Testis (tissue), 5 donors: ENCODE measurements around the gene IL23R. TPM values are rescaled to one million over a fixed set of nuclear protein-coding genes. Genes with fewer than 3 reads are reported as not detected.

Experiments
- DNase-seq: peaks from one replicate; pipeline ENCODE4 v3.0.0-alpha.2; 2019
- H3K27ac ChIP-seq, 2 donors: fragments of 200-600 bp; sonication (generic); one replicate each; pipeline ENCODE4 v1.5.1; 2019
- H3K27me3 ChIP-seq: fragments of 200-600 bp; sonication (generic); one replicate; pipeline ENCODE4 v1.5.1; 2019
- H3K36me3 ChIP-seq: fragments of 200-600 bp; sonication (generic); one replicate; pipeline ENCODE4 v1.5.1; 2017; ENCODE audit warnings: low read depth; ENCODE audit errors: missing control alignments
- H3K4me1 ChIP-seq: fragments of 200-600 bp; sonication (generic); one replicate; pipeline ENCODE4 v1.5.1; 2019
- H3K4me3 ChIP-seq, 2 donors: fragments of 200-600 bp; sonication (generic); one replicate each; pipeline ENCODE4 v1.5.1; 2017 to 2019
- H3K9me3 ChIP-seq: fragments of 200-600 bp; sonication (generic); one replicate; pipeline ENCODE4 v1.5.1; 2017
- POLR2A ChIP-seq: fragments of 450-650 bp; IDR thresholded peaks from one replicate; pipeline ENCODE4 v1.6.1; 2017; ENCODE audit warnings: antibody characterized with exemption, mild to moderate bottlenecking, moderate library complexity
- WGBS, 2 donors: methylation state at CpG; one replicate each; pipeline ENCODE4 v1.1.5; 2018; 5-methylcytosine and 5-hydroxymethylcytosine counted together
- intact Hi-C: fragments of 100-400 bp; cut with DNase I; formaldehyde crosslinking; loops from one replicate; pipeline ENCODE4 v1.15.1; 2023; ENCODE audit warnings: low total_unique reads
- long read RNA-seq, 2 donors: transcript quantifications; one replicate each; lab custom pipeline, GENCODE V29; 2026
- polyA plus RNA-seq: library from polyadenylated mRNA; stranded (reverse); fragments of 350-450 nt; fragmentation: Illumina TruSeq; extraction: RNeasy Lipid Tissue Mini Kit (QIAGEN cat#74804); gene quantifications from one replicate; pipeline ENCODE4 v1.2.3, GENCODE V29; 2014; ENCODE audit warnings: low read depth, low replicate concordance; ENCODE audit not compliant: insufficient read depth
- total RNA-seq, 2 donors: library from RNA; depleted of rRNA; stranded (reverse); fragments of >200 nt; gene quantifications; one replicate each; pipeline ENCODE4 v1.2.3, GENCODE V29; 2016
- TF ChIP-seq, protein P1 (sequence below), 3 experiments: fragments of 450-650 bp in 2 of 3; fragments of 200-600 bp in 1 of 3; sonication (generic) in 1 of 3; IDR thresholded peaks; one replicate each; pipeline ENCODE4 v1.5.1; 2016 to 2019; ENCODE audit warnings: antibody characterized with exemption in 3 of 3, mild to moderate bottlenecking in 2 of 3, moderate library complexity in 1 of 3

Gene IL23R, protein sequence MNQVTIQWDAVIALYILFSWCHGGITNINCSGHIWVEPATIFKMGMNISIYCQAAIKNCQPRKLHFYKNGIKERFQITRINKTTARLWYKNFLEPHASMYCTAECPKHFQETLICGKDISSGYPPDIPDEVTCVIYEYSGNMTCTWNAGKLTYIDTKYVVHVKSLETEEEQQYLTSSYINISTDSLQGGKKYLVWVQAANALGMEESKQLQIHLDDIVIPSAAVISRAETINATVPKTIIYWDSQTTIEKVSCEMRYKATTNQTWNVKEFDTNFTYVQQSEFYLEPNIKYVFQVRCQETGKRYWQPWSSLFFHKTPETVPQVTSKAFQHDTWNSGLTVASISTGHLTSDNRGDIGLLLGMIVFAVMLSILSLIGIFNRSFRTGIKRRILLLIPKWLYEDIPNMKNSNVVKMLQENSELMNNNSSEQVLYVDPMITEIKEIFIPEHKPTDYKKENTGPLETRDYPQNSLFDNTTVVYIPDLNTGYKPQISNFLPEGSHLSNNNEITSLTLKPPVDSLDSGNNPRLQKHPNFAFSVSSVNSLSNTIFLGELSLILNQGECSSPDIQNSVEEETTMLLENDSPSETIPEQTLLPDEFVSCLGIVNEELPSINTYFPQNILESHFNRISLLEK
- total RNA-seq = 1 to 10 TPM; 2.2 to 2.6 TPM
- polyA plus RNA-seq = 1.5 TPM
- long read RNA-seq, donor 1 = 0 reads
- long read RNA-seq, donor 2 = 0 reads

DNA sequence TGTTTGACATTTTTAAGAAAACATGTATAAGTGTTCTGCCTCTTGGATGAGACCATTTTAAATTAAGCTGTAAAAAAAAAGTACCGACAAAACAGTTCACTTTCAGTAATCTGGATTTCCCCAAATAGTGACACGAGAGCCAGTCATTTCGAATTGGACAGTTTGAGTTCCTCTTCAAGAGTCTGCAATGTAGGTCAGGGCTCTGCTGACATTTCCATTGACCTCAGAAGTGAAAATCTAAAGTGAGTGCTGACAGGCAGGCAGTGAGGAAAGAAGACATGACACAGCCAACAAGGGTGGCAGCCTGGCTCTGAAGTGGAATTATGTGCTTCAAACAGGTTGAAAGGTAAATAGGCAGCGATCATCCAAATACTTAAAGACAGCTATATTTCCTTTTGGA is at the start of gene IL23R:
Gene IL23R, plus strand, starts transcription at position 259 of the 400 bp plus-strand sequence. CDS start 1,667 bp downstream, outside the sequence.
- TF ChIP-seq, protein P1, sequence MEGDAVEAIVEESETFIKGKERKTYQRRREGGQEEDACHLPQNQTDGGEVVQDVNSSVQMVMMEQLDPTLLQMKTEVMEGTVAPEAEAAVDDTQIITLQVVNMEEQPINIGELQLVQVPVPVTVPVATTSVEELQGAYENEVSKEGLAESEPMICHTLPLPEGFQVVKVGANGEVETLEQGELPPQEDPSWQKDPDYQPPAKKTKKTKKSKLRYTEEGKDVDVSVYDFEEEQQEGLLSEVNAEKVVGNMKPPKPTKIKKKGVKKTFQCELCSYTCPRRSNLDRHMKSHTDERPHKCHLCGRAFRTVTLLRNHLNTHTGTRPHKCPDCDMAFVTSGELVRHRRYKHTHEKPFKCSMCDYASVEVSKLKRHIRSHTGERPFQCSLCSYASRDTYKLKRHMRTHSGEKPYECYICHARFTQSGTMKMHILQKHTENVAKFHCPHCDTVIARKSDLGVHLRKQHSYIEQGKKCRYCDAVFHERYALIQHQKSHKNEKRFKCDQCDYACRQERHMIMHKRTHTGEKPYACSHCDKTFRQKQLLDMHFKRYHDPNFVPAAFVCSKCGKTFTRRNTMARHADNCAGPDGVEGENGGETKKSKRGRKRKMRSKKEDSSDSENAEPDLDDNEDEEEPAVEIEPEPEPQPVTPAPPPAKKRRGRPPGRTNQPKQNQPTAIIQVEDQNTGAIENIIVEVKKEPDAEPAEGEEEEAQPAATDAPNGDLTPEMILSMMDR (IDR thresholded peaks at IDR 0.05) = no peak
- no peak for TF ChIP-seq POLR2A
- Histone ChIP-seq H3K4me1 (no peaks in the 10 kb centered on the region), H3K9me3 (no peaks in the 10 kb centered on the region), H3K4me3 (no peak within 1 kb of the TSS), H3K27me3 (no peaks in the 10 kb centered on the region), H3K36me3 (no peaks in the 10 kb centered on the region), H3K27ac (no peak within 1 kb of the TSS)
- intact Hi-C loops = no loop called here
- DNase-seq = no peak
- WGBS, 2 donors = 85 to 87% methylated on average over 4 of the region's 4 CpGs

DNA sequence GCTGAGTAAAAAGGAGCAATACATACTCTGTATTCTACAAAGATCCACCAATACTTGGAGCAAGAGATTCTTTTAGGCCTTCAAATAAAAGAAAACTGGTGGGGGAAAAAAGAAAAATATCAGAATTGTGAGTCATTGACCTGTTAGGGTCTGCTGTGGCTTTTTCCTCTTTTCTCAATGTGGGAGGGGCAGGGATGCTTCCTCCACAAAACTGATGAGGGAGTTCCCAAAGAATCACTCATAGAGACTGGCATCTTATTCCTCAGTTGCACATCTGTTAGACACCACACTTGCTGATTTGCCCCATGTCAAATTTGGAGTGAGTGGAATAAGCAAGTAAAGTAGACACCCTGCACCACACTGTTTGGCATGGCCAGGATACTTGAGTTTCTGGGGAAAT is 48.1 kb upstream of the IL23R start:
- Histone ChIP-seq H3K27ac (no peak overlapping the region), H3K27me3 (no peaks in the 10 kb centered on the region), H3K4me3 (no peak overlapping the region), H3K36me3 (no peaks in the 10 kb centered on the region), H3K4me1 (no peaks in the 10 kb centered on the region), H3K9me3 (no peaks in the 10 kb centered on the region)
- no peak for DNase-seq
- intact Hi-C loops = no loop called here
- TF ChIP-seq, protein P1 (IDR thresholded peaks at IDR 0.05) = no peak
- no peak for TF ChIP-seq POLR2A

DNA sequence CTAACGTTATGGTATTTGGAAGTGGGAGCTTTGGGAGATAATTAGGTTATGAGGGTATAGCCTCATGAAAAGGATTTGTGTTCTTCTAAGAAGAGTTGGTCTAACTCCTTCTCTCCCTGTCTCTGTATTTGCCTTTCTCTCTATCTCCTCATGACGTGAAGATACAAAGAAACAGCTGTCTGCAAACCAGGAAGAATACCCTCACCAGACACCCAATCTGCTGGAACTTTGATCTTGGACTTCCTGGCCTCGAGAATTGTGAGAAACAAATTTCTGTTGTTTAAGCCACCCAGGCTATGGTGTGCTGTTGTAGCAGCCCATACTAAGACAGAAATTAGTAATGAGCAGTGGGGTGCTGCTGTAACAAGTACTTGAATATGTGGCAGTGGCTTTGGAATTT is 47.6 kb upstream of the IL23R start:
- Histone ChIP-seq H3K27me3 (no peaks in the 10 kb centered on the region), H3K9me3 (no peaks in the 10 kb centered on the region), H3K4me1 (no peaks in the 10 kb centered on the region), H3K27ac (no peak overlapping the region), H3K4me3 (no peak overlapping the region), H3K36me3 (no peaks in the 10 kb centered on the region)
- DNase-seq = no peak
- TF ChIP-seq, protein P1 (IDR thresholded peaks at IDR 0.05) = no peak
- no peak for TF ChIP-seq POLR2A
- 38 to 42% methylated on average over 3 of the region's 3 CpGs for WGBS, 2 donors
- intact Hi-C loops = no loop called here

DNA sequence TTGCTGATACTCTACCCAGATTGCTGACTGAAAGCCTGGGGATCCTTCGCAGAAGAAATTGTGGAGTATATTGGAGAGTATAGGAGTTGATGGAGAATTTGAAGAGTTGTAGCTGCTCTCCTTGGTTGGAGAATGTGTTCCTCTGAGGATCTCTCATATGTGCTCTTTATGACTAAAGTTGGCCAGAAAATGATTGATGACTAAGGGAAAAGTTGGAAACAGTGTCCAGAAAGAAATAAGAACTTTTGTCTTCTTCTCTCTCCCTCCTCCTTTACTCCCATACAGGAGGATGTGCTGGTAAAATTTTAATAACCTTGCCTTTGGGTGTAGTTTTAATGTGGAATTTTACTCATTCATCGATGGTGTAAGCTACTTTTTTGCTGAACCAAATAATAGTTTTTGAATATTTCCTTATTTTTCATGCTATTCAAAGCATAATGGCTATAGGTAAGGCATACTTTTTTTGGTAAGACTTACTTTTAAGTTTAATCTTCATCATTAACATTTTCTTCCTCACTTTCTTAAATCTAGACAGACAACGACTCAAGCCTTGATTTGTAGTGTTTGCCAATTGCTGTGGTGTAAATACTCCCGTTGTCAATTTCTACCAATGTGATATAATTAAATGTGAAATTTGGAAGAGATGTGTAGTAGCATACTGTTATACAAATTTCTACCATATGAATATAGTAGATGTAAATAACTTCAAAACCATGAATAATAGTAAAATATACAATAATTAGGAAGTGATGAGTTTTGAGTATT is 45.2 kb upstream of the IL23R start:
- H3K27me3 ChIP-seq = no peaks in the 10 kb centered on the region
- H3K9me3 ChIP-seq = no peaks in the 10 kb centered on the region
- intact Hi-C loops = no loop called here
- H3K27ac ChIP-seq = no peak overlapping the region
- no peaks in the 10 kb centered on the region for H3K4me1 ChIP-seq
- no peaks in the 10 kb centered on the region for H3K36me3 ChIP-seq
- no peak for TF ChIP-seq POLR2A
- TF ChIP-seq, protein P1 (IDR thresholded peaks at IDR 0.05) = no peak
- H3K4me3 ChIP-seq = no peak overlapping the region
- no peak for DNase-seq
- WGBS, 2 donors = 84 to 96% methylated on average over 4 of the region's 4 CpGs
